WTC11 (cell line): ENCODE results near the gene UQCR11.

Experiments used
- FOXP4 ChIP-seq: sonication (generic); formaldehyde crosslinking; IDR thresholded peaks from 2 replicates; pipeline ENCODE4 v1.8.0; 2022; ENCODE audit warnings: mild to moderate bottlenecking, missing genetic modification reagents
- NFYB ChIP-seq: sonication (generic); formaldehyde crosslinking; conservative IDR thresholded peaks from 2 replicates; pipeline ENCODE4 v1.8.0; 2022; ENCODE audit warnings: low read depth, missing genetic modification reagents
- RORB ChIP-seq: fragments of 250-450 bp; sonication (Bioruptor Pico); IDR thresholded peaks from 2 replicates; pipeline ENCODE4 v1.9.0; 2021; ENCODE audit warnings: mild to moderate bottlenecking
- TF ChIP-seq, protein P1 (sequence below): fragments of 200-600 bp; IDR thresholded peaks from 2 replicates; pipeline ENCODE4 v1.8.0; 2022; ENCODE audit warnings: antibody characterized with exemption

- no peak for TF ChIP-seq FOXP4 (CRISPR knock-in tag)
- no peak for TF ChIP-seq RORB (CRISPR knock-in tag)
- TF ChIP-seq, protein P1, sequence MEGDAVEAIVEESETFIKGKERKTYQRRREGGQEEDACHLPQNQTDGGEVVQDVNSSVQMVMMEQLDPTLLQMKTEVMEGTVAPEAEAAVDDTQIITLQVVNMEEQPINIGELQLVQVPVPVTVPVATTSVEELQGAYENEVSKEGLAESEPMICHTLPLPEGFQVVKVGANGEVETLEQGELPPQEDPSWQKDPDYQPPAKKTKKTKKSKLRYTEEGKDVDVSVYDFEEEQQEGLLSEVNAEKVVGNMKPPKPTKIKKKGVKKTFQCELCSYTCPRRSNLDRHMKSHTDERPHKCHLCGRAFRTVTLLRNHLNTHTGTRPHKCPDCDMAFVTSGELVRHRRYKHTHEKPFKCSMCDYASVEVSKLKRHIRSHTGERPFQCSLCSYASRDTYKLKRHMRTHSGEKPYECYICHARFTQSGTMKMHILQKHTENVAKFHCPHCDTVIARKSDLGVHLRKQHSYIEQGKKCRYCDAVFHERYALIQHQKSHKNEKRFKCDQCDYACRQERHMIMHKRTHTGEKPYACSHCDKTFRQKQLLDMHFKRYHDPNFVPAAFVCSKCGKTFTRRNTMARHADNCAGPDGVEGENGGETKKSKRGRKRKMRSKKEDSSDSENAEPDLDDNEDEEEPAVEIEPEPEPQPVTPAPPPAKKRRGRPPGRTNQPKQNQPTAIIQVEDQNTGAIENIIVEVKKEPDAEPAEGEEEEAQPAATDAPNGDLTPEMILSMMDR, result no peak
- no peak for TF ChIP-seq NFYB (CRISPR knock-in tag)
Observed at GRCh38 chr19:1611353-1611752, 6.1 kb upstream of the UQCR11 start.
